Stomach (tissue), 4 donors: ENCODE results near the gene OR10T2.

ENCODE experiments used
- CTCF ChIP-seq, 7 experiments: fragments of 450-650 bp in 4 of 7; fragments of 200-600 bp in 3 of 7; sonication (generic) in 3 of 7; IDR thresholded peaks; one replicate each; pipeline ENCODE4 v1.5.1; 2016 to 2019; ENCODE audit warnings: antibody characterized with exemption in 7 of 7, control low read depth in 2 of 7, mild to moderate bottlenecking in 1 of 7
- EP300 ChIP-seq: sonication (generic); formaldehyde crosslinking; IDR thresholded peaks from one replicate; pipeline ENCODE4 v1.6.1; 2017; ENCODE audit warnings: antibody characterized with exemption
- POLR2A ChIP-seq, 4 donors: fragments of 450-650 bp; IDR thresholded peaks; one replicate each; pipeline ENCODE4 v1.6.1; 2016; ENCODE audit warnings: antibody characterized with exemption in 4 of 4, control low read depth in 2 of 4, mild to moderate bottlenecking in 1 of 4, moderate library complexity in 1 of 4
- POLR2AphosphoS5 ChIP-seq, 3 donors: sonication (generic); formaldehyde crosslinking; IDR thresholded peaks; one replicate each; pipeline ENCODE4 v1.6.1; 2016; ENCODE audit warnings: antibody characterized with exemption in 3 of 3

DNA sequence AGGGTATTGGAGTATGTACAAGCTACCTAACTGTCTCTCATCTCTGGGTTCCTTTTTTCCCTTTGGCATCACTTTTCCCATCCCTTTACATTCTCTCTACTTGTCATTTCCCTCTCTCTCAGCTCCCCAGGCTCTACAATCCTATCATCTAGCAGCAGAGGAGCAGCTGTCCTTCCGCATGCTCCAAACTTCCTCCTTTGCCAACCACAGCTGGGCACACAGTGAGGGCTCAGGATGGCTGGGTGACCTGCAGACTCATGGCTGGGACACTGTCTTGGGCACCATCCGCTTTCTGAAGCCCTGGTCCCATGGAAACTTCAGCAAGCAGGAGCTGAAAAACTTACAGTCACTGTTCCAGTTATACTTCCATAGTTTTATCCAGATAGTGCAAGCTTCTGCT lies 45.0 kb downstream of the OR10T2 start:
- TF ChIP-seq CTCF (IDR thresholded peaks at IDR 0.05), result no peak
- no peak for TF ChIP-seq POLR2A (IDR thresholded peaks at IDR 0.05)
- TF ChIP-seq EP300, result no peak
- TF ChIP-seq POLR2AphosphoS5 (IDR thresholded peaks at IDR 0.05), result no peak
